WI38 (cell line): ENCODE measurements around the gene IGF2BP2.
"Not testable (repeated sequence)": the region's sequence is repeated elsewhere in the genome, so short reads cannot be mapped to it uniquely, and the experiment has no call there.

ENCODE experiments used
- H3K4me3 ChIP-seq: 2 replicates; pipeline ENCODE4 v1.5.1; 2011; ENCODE audit warnings: low read depth, mild to moderate bottlenecking, control low read depth, low read length
- CTCF ChIP-seq: IDR thresholded peaks from 2 replicates; pipeline ENCODE4 v1.5.1; 2012; ENCODE audit warnings: low read depth, mild to moderate bottlenecking, control low read depth, low read length

The IGF2BP2 gene

GRCh38 chr3:185708392-185708791 lies 116.5 kb downstream of the IGF2BP2 start:
- no peak for TF ChIP-seq CTCF

GRCh38 chr3:185705498-185705897 lies 119.3 kb downstream of the IGF2BP2 start:
- no peak overlapping the region for H3K4me3 ChIP-seq
- TF ChIP-seq CTCF: no peak

More at GRCh38 chr3:185708392-185708791, 116.5 kb downstream of the IGF2BP2 start:
- no peak overlapping the region for H3K4me3 ChIP-seq

GRCh38 chr3:185702262-185703225 lies 122.3 kb downstream of the IGF2BP2 start:
- no peak overlapping the region for H3K4me3 ChIP-seq
- TF ChIP-seq CTCF: no peak

- no peak for TF ChIP-seq CTCF
- H3K4me3 ChIP-seq: no peak overlapping the region
Observed at GRCh38 chr3:185701611-185702261, 123.1 kb downstream of the IGF2BP2 start.

- H3K4me3 ChIP-seq: no peak overlapping the region
- no peak for TF ChIP-seq CTCF
Observed at GRCh38 chr3:185699927-185700326, 124.9 kb downstream of the IGF2BP2 start.

- H3K4me3 ChIP-seq: not testable (repeated sequence)
Observed at GRCh38 chr3:185697228-185697627, 127.6 kb downstream of the IGF2BP2 start.

- H3K4me3 ChIP-seq: no peak overlapping the region
- TF ChIP-seq CTCF: no peak
Observed at GRCh38 chr3:185696039-185696438, 128.8 kb downstream of the IGF2BP2 start.
